ENCODE measurements around the gene PHIP. TPM values are rescaled to one million over a fixed set of nuclear protein-coding genes. Genes with fewer than 3 reads are reported as not detected.

PHIP gene
- total and polyA plus RNA-seq, 9 of the 15 experiments (the other 6 are each of a cell fraction or from before 2014, with no cell fraction given), result 8.1 to 36.3 (median 16.5) TPM

DNA sequence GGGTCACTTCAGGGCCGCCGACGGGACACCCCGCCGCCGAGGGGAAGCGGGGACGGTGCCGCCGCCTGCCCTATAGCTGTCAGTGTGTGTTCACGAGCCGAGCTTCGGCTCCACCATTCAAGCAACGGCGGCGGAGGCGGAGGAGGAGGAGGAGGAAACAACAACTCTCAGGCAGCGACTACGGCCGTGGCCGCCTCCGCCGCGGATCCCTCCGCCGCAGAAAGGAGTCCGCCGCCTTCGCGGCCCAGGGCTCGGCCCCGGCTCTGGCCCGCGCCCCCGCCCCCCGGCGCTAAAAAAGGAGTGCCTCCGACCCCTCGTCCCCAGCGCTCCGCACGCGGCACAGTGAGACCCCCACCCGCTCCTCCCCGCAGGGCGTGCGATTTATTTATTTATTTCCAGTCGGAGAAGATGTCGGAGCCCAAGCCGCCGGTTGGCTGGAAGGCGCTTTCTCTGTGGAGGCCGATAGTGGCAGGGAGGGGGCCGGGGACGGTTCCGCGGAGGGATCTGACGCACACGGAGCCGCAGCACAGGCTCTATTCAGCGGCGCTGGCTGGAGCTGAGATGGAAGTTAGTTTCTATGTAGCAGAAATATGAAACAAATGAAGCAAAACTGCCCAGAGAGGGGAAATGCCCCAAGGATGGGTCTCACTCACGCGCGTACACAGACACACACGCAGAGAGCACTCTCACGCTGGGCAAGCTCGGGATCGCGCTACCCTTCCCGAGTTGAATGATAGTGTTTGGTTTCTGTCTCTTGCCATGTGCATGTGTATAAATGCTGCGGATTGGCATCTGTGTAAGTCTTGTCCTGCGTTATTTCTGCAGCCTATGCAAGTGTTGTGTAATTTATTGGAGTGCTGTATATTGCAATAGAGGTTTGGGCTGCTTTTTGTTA, at the start of gene PHIP (continued):
- TF ChIP-seq, protein P1, sequence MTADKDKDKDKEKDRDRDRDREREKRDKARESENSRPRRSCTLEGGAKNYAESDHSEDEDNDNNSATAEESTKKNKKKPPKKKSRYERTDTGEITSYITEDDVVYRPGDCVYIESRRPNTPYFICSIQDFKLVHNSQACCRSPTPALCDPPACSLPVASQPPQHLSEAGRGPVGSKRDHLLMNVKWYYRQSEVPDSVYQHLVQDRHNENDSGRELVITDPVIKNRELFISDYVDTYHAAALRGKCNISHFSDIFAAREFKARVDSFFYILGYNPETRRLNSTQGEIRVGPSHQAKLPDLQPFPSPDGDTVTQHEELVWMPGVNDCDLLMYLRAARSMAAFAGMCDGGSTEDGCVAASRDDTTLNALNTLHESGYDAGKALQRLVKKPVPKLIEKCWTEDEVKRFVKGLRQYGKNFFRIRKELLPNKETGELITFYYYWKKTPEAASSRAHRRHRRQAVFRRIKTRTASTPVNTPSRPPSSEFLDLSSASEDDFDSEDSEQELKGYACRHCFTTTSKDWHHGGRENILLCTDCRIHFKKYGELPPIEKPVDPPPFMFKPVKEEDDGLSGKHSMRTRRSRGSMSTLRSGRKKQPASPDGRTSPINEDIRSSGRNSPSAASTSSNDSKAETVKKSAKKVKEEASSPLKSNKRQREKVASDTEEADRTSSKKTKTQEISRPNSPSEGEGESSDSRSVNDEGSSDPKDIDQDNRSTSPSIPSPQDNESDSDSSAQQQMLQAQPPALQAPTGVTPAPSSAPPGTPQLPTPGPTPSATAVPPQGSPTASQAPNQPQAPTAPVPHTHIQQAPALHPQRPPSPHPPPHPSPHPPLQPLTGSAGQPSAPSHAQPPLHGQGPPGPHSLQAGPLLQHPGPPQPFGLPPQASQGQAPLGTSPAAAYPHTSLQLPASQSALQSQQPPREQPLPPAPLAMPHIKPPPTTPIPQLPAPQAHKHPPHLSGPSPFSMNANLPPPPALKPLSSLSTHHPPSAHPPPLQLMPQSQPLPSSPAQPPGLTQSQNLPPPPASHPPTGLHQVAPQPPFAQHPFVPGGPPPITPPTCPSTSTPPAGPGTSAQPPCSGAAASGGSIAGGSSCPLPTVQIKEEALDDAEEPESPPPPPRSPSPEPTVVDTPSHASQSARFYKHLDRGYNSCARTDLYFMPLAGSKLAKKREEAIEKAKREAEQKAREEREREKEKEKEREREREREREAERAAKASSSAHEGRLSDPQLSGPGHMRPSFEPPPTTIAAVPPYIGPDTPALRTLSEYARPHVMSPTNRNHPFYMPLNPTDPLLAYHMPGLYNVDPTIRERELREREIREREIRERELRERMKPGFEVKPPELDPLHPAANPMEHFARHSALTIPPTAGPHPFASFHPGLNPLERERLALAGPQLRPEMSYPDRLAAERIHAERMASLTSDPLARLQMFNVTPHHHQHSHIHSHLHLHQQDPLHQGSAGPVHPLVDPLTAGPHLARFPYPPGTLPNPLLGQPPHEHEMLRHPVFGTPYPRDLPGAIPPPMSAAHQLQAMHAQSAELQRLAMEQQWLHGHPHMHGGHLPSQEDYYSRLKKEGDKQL (CRISPR knock-in tag; IDR thresholded peaks at IDR 0.05; ENCODE audit: borderline replicate concordance), result no peak
- TF ChIP-seq RNF2 (IDR thresholded peaks at IDR 0.05) (0 out of 2 replicates have a peak, but pooled peaks have one; percentile 10), NCOA6 (IDR thresholded peaks at IDR 0.05) (peak; percentile 67; the same call in 1 of the 2 replicates), PHF21A (IDR thresholded peaks at IDR 0.05; ENCODE audit: borderline replicate concordance, low read depth) (no peak; the same call in 1 of the 2 replicates), E2F3 (CRISPR knock-in tag; IDR thresholded peaks at IDR 0.05) (no peak), CHD1 (IDR thresholded peaks at IDR 0.05; ENCODE audit: low read length) (peak; percentile 88), HDGF (IDR thresholded peaks at IDR 0.05) (no peak), SUPT5H (IDR thresholded peaks at IDR 0.05) (peak; percentile 81), BACH1 (tag; IDR thresholded peaks at IDR 0.05) (no peak), ELF1 (tag; IDR thresholded peaks at IDR 0.05) (no peak; the same call in 1 of the 2 replicates), SREBF1 (IDR thresholded peaks at IDR 0.05; ENCODE audit: borderline replicate concordance, low read depth, low read length) (no peak)
- TF ChIP-seq, protein P2, sequence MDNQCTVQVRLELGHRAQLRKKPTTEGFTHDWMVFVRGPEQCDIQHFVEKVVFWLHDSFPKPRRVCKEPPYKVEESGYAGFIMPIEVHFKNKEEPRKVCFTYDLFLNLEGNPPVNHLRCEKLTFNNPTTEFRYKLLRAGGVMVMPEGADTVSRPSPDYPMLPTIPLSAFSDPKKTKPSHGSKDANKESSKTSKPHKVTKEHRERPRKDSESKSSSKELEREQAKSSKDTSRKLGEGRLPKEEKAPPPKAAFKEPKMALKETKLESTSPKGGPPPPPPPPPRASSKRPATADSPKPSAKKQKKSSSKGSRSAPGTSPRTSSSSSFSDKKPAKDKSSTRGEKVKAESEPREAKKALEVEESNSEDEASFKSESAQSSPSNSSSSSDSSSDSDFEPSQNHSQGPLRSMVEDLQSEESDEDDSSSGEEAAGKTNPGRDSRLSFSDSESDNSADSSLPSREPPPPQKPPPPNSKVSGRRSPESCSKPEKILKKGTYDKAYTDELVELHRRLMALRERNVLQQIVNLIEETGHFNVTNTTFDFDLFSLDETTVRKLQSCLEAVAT (IDR thresholded peaks at IDR 0.05), result peak; percentile 32 to 64; a peak in 1 of 4 replicates
- TF ChIP-seq, protein P3, sequence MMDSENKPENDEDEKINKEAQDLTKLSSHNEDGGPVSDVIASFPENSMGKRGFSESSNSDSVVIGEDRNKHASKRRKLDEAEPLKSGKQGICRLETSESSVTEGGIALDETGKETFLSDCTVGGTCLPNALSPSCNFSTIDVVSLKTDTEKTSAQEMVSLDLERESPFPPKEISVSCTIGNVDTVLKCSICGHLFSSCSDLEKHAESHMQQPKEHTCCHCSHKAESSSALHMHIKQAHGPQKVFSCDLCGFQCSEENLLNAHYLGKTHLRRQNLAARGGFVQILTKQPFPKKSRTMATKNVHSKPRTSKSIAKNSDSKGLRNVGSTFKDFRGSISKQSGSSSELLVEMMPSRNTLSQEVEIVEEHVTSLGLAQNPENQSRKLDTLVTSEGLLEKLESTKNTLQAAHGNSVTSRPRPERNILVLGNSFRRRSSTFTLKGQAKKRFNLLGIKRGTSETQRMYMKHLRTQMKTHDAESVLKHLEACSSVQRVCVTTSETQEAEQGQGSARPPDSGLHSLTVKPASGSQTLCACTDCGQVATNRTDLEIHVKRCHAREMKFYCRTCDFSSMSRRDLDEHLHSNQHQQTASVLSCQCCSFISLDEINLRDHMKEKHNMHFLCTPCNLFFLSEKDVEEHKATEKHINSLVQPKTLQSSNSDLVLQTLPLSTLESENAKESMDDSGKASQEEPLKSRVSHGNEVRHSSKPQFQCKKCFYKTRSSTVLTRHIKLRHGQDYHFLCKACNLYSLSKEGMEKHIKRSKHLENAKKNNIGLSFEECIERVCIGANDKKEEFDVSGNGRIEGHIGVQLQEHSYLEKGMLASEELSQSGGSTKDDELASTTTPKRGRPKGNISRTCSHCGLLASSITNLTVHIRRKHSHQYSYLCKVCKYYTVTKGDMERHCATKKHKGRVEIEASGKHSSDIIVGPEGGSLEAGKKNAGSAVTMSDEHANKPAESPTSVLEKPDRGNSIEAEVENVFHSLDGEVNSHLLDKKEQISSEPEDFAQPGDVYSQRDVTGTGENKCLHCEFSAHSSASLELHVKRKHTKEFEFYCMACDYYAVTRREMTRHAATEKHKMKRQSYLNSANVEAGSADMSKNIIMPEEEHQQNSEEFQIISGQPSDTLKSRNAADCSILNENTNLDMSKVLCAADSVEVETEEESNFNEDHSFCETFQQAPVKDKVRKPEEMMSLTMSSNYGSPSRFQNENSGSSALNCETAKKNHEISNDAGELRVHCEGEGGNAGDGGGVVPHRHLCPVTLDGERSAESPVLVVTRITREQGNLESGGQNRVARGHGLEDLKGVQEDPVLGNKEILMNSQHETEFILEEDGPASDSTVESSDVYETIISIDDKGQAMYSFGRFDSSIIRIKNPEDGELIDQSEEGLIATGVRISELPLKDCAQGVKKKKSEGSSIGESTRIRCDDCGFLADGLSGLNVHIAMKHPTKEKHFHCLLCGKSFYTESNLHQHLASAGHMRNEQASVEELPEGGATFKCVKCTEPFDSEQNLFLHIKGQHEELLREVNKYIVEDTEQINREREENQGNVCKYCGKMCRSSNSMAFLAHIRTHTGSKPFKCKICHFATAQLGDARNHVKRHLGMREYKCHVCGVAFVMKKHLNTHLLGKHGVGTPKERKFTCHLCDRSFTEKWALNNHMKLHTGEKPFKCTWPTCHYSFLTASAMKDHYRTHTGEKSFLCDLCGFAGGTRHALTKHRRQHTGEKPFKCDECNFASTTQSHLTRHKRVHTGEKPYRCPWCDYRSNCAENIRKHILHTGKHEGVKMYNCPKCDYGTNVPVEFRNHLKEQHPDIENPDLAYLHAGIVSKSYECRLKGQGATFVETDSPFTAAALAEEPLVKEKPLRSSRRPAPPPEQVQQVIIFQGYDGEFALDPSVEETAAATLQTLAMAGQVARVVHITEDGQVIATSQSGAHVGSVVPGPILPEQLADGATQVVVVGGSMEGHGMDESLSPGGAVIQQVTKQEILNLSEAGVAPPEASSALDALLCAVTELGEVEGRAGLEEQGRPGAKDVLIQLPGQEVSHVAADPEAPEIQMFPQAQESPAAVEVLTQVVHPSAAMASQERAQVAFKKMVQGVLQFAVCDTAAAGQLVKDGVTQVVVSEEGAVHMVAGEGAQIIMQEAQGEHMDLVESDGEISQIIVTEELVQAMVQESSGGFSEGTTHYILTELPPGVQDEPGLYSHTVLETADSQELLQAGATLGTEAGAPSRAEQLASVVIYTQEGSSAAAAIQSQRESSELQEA (IDR thresholded peaks at IDR 0.05; ENCODE audit: low read depth), result no peak

Data from K562 (cell line).